Dermis blood vessel endothelial cell (primary cell): Measurements from ENCODE around the gene FOSL2. TPM values are rescaled to one million over a fixed set of nuclear protein-coding genes. Genes with fewer than 3 reads are reported as not detected.
A peak's percentile ranks its signal among the peaks of the same experiment; 100 is the strongest.

ENCODE experiments used
- DNase-seq: peaks from one replicate; pipeline ENCODE4 v3.0.0; 2010
- total RNA-seq: library from RNA; depleted of rRNA; stranded (reverse); fragments of >200 nt; gene quantifications from 2 replicates; pipeline ENCODE4 v1.2.3, GENCODE V29; 2014

Gene FOSL2
- total RNA-seq, 1 donor from 2014 or later, result 58.4 TPM

DNA sequence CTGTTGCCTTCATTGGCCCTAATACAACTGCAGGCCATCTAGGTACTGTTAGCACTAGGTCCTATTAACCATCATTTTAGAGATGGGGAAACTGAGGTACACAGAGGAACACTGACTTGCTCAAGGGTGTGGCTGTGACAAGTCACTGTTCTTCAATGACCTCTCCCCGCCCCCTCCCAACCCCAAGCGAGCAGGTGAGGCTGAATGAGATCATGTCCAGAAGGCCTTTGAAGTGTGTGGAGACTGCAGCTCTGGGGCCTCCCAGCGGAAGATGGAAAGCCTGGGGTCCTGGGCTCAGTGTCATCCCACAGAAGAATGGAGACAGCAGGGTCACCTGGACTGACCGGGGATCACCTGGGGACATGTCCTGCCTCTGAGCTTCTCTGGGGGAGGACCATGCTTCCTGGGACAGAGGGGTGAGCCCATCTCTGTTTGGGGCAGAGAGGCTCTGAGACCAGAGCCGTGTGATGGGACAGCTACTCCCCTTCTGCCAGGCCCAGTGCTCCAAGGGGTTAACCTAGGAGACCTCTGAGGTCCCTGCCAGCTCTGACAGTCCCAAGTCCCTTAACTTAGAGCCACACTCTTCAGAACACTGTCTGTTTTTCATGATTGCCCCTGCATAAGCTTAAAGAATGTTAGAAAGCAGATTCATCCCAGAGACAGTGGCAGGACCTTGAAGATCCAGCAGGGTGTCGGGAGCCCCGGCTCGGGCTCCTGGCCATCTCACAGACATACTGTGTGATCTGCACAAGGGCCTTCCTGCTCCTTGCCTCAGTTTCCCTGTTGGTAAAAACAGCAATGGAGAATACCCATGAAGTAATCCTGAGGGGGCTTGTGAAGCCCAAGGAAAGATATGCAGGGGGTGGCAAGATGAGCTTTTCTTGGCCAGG, 16.7 kb upstream of the FOSL2 start:
- no peak for DNase-seq

DNA sequence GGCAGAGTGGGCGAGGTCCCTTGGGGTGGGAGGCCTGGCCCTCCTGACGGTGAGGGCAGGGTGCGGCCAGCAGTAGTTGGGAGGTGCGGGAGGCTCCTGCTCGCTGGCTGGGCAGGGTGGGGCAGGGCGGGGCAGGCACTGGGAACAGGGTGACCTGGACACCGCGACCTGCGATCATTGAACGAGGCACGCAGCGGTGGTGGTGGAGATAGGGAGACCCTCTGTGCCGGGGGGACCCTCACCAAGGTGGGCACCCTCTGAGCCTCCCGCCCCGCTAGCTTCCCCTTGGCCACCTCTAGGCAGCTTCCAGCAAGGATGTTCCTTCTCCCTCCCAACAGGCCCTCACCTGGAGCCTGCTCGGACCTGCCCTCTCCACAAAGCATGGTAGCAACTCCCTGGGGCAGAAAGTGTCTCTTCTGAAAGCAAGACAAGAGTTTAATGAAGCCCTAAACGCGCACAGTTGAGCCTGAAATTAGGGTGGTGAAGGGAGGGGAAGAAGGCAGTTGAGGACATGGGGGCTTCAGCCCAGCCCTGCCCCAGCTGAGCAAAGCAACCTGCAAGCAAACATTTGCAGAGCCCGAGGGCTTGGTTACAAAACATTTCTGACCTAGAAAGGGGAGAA, 15.4 kb upstream of the FOSL2 start:
- DNase-seq, result no peak

DNA sequence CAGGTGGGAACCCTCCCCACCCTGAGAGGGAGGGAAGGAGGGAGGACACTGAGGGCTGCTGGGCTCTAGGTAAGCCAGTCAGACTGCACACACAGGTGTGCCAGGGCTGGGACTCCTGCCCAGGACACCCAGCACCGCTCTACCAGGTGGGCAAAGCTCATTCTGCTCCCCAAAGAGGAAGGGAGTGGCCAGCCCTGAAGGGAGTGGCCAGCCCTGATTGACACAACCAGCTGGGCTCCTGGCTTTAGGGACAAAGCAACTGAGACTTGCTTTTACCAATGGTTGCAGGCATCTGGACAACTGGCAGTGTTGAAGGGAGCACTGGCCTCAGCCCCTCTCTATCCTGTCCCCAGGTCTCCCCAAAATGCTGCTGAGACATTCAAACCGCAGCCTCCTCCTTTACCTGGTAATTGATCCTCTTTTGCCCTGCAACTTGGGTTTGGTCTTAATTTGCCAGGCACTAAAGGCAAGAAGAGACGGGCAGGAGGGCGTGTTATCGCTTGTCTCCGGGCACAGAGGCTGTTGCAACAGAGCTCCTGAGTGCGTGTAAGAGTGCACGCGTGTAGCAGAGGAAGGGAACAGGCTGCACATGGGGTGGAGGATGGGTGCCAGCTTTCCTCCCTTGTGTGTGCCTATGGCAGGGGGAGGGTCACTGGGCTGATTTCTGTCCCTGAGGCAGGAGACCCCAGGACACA, 14.5 kb upstream of the FOSL2 start:
- no peak for DNase-seq

DNA sequence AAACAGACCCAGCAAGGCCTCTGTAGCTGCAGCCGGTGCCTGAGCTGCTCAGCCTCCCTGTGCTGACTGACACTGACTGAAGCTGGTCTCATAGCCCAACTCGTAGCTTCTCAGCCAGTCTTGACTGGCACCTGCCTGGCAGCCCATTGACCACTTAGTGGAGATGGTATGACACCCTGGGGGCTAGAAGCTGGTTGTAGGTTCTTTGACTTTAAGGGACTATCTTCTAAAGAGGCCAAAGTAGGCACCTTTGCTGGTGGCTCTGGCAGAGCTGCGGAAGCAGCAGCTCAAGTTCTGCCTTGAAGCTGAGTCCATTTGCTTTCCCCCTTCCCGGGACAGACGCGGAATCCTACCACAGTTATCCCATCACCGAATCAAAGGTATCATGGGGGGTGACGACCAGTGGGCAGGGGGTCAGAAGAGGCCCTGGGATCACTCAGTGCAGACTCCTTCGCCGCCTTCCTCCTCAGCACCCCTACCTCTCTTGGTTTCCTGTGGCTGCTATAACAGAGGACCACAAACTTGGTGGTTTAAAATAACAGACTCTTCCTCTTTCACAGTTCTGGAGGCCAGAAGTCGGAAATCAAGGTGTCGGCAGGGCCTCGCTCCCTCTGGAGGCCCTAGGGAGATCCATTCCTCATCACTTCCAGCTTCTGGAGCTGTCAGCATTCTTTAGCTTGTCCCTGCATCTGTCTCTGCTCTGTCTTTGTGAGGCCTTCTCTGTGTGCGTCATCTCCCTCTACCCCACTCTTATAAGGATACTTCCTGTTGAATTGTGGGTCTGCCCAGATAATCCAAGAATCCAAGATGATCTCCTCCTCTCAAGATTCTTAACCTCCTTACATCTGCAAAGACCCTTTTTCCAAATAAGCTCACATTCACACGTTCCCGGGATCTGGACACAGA, 13.7 kb upstream of the FOSL2 start:
- no peak for DNase-seq

DNA sequence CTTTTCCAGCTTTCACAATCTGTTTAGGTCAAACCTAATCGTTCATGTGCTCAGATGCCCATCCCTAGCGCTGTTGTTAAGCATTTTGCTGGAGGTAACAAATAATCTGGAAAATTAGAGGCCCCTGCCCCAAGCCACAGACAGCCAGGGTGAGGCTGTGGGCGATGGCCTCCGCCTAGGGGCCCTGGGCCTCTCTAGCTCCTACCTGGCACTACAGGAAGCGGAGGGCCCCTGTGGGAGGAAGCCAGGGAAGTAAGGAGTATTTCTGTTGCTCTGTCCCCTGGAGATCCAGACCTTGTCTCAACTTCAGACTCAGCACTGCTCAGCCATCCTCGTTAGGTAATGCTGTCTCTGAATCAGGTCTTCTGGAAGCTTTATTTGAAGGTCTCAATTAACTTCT, 12.4 kb upstream of the FOSL2 start:
- no peak for DNase-seq

DNA sequence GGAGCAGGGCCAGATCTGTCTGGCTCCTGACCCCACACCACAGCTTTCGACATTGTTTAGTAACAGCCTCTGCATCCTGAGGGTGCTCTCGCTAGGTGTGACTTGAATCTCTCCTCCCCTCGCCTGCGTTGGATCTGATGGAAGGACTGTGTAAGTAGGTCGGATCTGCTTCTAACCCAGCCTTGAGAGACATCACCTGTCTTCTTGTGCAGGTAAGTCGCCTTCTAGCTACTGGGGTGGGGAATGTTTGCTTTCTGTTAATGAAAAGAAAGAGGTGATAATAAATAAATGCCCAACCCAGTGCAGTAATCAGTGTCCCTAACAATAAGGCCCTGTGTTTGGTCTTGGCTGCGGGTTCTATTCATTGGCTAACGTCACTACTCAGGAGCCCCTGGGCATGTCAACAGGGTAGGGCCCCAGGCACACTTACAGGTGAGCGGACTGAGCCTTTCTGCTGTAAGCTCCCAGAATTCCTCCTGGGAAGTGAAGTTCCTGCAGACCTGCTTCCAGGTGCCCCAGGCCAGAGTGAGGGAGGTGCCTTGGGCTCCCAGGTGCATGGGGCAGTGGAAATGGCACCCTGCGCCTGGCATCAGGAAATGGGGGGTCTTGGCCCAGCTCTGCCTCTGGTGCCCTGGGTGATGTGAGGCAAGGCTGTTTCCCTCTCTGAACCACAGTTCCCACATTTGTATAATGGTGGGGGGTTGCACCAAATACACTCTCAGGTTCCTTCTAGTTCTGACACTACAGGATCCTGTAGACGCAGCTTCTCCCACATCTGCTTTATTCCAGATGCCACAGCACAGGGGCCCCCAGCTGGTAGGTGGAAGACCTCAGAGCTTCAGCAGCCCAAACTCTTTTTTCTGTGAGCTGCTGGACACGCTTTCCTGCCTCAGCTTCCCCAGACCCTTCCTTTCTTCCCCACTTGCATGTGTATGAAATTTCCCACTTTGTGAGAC, 11.2 kb upstream of the FOSL2 start:
- no peak for DNase-seq

DNA sequence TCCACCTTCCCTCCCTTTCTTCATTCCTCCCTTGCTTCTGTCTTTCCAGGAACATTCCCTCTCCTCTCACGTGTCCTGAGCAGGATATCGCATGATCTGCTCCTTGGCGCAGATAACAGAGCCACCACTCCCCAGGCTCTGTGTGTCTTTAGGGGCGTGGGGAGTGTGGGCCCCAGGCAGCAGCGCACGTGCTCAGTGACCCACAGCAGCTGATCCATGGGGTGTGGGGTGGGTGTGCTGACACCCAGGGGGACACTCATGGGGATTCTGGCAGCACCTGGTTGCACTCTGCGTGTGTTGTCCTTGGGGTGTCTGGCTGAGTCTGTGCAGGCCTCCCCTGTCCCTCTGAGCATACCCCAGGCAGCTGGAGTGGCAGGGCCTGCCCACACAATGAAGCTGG, 9.9 kb upstream of the FOSL2 start:
- DNase-seq, result no peak

DNA sequence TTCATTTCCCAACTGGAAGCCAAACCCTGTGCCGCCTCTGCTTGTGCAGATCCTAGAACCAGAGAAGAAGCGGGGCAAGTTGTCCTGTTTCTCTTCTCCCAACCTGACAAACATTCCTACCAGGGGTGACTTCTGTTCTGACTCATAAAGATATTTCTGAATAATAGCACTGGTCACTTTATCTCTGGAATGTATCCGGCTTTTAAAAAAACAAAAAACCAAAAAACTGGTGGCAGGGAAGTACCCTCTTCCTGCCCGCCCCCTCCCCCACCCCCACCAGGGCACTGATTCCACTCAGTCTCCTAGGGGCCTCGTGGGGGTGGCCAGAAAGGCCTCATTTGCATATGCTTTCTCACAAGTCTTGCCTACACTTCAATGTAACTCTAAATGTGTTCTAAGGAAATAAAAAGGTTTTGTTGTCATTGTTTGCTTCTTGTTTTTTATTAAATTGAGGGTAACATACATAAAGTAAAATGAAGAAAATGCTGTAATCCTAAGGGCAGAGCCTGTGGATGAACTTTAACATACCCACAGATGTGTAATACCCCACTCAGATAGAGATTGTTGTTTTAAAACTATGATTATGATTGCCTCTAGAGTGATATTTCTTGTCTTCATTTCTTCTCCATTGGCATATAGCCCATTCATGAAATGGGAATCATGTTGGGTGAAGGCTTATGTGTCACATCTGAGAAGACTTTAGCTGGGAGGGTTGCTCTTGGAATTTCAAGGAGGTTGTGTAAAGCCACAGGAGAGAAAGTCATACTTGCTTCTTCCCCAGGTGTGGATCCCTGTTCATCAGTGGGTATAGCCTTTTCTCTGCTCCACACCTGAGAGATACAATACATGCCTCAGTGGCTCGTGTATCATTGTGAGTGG, 5.3 kb upstream of the FOSL2 start:
- peak; percentile 47 for DNase-seq

DNA sequence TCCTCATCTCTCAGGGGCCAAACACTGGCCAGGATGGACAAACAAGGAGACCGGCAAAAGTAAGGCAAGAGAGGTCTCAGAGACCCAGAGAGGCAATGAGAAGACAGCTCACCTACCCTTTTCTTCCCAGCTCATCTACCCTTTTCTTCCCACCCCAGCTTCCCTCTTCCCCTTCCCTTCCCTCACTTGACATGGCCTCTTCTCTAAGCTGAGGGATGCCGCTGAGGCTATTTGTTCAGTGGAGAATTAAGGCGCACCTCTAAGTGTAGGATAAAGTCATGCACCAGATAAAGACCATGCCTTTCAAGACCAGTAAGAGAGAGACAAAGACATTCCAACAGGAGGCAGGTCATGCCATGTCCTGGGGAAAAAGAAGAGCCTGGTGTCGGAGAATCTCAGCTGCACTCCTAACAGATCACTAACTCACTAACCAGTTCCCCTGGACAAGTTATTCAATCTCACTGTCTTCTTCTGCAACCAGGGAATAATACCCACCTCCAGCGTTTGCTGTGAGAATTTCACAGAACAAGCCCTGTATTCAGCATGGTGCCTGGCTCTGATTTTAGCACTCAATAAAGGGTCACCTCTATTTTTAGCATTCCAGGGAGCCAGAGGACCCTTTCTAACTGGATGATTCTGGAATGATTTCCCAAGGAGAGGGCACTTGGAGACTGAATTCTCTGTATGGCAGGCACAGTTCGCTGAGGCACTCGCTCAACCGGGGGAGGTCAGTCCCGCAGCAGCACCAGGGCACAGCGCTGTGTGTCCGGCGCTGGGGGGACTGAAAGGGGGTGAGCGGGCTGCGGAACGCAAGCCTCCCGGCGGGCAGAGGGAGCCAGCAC, 3.0 kb upstream of the FOSL2 start:
- DNase-seq, result peak; percentile 27

DNA sequence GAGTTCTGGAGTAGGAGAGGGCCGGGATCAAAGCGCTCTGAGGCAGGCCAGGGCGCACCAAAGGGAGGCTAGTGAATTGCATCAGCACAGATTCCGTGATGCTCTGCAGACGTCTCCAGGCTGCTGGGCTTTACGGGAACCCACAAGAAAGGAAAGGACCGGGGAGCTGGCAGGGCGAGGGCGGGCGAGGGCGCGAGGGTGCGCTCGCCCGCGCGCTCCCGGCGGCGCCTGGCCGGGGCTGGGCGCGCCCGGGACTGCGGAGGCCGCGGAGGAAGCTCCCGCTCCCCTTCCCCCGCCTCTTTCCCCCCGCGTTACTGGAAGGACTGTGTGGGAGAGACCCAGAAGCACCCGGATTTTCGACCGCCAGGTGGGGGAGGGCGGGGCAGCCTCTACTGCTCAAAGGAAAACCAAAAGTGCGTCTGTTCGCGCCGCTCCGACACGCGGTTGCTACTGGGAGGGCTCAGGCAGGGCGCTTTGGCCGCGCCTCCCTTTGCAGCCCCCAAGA, 2.4 kb upstream of the FOSL2 start:
- peak; percentile 88 for DNase-seq

DNA sequence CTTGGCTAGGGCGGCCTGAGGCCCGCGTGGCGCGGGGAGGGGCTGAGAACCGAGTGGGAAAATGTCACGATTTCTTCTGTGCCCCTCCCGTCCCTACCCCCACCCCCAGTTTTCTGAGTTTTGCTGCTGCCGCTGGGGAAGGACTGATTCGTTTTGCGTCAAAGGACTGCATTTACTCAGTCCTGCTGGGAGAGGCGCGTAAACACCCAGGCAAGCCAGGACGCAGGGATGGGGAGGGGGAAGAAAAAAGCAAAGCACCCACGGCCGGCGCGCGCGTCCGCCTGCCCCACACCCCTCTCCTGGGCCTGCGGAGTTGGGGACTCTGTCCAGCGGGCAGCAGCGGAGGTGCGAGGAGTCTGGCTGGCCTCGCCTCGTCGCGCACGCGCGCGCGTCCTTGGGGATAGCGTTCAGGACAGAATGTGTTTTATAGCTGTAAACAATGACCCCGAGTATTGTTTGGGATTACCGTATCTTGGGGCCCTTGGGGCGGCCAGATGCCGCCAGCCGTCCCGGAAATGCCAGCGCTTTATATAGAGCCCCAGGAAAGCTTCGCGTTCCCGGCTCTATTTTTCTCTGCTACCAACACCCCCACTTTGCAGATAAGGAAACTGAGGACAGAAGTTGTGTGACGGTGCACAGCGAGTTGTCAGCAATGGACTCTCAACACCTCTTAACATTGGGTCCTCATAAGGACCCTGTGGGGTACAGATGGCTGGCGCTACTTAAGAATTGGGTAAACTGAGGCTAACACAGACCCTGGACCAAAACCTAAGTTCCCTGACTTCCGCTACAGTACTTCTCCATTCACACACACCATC, 1.7 kb upstream of the FOSL2 start:
- peak; percentile 91 for DNase-seq

DNA sequence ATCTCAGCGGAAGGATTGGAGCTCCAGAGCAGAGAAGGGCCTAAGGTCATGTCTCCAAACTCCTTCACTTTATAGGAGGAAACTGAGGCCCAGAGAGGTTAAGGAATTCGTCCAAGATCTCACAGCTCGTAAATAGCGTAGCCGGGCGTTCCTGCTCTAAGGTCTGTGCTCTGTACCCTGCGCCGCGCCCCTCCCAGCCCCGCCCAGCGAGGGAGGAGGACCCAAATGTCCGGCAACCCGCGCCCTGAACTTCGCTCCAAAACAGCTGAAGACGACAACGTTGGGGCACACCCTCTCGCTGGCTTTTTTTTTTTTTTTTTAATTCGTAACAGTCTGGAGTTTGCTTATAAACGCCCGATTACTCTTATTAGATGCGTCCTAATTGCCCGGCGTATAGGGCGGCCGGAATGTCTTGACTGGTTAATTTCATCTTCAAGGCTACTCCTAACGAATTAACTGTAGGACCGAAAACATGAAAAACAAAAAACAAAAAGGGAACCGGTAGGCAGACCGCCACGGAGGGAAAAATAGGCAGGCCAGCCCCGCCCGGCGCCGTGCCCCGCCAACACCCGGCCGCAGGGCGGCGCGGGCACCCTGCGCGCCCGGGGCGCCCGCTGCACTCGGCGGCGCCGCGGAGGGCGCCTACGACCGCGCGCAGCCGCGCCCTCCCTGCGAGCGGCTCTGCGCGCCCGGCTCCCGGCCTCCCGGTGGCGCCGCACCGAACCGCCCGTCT, 928 bp upstream of the FOSL2 start:
- DNase-seq, result peak; percentile 90

DNA sequence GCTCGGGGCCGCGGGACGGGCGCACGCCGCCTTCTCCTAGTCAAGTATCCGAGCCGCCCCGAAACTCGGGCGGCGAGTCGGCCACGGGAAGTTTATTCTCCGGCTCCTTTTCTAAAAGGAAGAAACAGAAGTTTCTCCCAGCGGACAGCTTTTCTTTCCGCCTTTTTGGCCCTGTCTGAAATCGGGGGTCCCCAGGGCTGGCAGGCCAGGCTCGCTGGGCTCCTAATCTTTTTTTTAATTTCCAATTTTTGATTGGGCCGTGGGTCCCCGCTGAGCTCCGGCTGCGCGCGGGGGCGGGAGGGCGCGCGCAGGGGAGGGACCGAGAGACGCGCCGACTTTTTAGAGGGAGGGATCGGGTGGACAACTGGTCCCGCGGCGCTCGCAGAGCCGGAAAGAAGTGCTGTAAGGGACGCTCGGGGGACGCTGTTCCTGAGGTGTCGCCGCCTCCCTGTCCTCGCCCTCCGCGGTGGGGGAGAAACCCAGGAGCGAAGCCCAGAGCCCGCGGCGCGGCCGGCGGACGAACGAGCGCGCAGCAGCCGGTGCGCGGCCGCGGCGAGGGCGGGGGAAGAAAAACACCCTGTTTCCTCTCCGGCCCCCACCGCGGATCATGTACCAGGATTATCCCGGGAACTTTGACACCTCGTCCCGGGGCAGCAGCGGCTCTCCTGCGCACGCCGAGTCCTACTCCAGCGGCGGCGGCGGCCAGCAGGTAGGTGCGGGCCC, 617 bp downstream of the FOSL2 start:
- peak; percentile 70 for DNase-seq

DNA sequence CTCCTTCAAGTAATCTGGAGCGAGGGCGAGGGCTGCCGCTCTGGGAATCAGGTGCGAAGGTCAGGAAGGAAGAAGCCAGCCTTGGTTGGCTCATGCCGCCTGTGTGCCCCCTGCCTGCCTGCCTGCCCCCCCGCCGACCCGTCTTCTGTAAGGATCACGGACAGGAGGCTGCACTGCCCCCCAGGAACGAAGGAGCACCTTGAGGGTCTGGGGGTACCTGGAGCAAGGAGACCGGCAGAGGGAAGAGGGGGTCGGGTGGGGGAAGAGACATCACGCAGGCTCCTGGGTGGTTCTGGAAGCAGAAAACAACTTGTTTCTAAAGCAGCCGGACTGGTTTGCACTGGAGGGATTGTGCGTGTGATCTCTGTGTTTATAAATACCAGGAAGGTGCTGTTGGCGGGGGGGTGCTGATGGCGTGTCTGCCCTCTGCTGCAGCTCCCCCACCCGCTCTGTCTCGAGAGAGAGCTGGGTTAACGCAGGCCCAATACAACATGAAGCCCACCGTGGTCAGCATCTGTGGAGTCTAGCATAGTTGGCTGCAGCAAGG, 1.7 kb downstream of the FOSL2 start:
- DNase-seq, result peak; percentile 68

DNA sequence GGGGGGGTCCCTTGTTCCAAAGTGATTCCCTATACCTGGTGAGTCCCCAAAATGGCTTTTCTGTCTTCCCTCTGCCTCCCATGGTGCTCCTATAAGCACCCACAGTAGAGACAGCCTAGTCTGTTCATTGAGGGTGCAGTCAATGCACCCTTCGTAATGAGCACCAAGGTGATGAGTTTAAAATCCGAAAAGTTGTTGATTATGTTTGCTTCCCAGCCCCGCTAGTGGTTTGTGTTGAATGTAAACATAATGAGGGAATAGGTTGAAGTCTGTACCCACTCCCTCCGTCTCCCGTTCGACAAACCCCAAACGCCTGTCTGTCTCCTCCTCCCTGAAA, 2.3 kb downstream of the FOSL2 start:
- DNase-seq, result no peak

DNA sequence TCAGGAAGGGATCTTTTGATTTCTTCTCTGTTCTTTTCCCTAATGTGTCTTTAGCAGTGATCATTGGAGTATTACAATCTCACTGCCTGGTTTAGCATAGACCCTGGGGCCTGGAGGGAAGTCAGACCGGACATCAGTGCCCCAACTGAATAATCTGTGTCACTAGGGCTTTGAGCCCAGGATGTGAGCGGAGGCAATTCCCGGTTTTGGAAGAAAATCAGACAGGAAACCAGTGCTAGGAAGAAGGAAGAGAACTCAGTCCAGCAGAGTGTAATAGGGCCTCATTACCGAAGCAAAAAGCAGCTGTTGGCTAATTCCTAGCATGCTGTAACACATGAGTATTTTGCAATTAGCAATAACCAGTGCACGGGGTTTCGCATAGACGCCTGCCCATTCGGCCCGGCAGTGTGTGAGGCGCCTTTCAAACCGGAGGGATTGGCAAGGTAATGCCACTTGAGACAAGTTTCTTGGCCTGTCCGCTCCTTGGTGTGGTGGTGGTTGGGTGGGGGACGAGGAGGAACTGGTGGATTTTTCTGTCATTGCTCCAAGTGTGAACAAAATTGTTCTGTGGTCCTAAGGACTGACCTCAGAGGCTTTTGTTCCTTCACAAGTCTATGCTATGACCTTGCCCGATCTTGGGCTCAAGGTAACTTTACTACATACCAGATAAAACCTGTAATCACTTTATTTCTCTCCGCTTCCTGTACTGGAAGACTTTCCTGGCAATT, 2.8 kb downstream of the FOSL2 start:
- DNase-seq, result peak; percentile 61
